PC-3 (cell line): ENCODE measurements around the gene NAGLU. TPM values are rescaled to one million over a fixed set of nuclear protein-coding genes. Genes with fewer than 3 reads are reported as not detected.
"Not testable (repeated sequence)": the region's sequence is repeated elsewhere in the genome, so short reads cannot be mapped to it uniquely, and the experiment has no call there.

Experiments
- ATAC-seq: fragments of 200-7000 bp; cut with Tn5 transposase; 2 replicates; pipeline ENCODE4 v1.9.1; 2020; ENCODE audit warnings: mild to moderate bottlenecking, moderate library complexity
- BruUV-seq: library from RNA; stranded (reverse); fragments of 400-500 nt; replicated peaks from 2 replicates; lab custom pipeline; 2021; lab: Mats Ljungman, UMichigan
- CTCF ChIA-PET: fragments of 300-600 bp; sonication (Branson Sonifier 250); formaldehyde crosslinking; loops from one replicate; lab custom pipeline; 2022; ENCODE audit warnings: antibody characterized with exemption; lab: Charles Lee
- POLR2A ChIA-PET: fragments of 300-600 bp; sonication (Branson Sonifier 250); formaldehyde crosslinking; loops from one replicate; lab custom pipeline; 2022; ENCODE audit warnings: antibody characterized with exemption; ENCODE audit not compliant: unreplicated experiment; lab: Charles Lee
- DNase-seq: peaks from one replicate; pipeline ENCODE4 v3.0.0-alpha.2; 2015
- H2AFZ ChIP-seq: fragments of 300-600 bp; sonication (generic); 2 replicates; pipeline ENCODE4 v1.6.0; 2016; ENCODE audit warnings: antibody characterized with exemption, low read length
- H3F3A ChIP-seq: fragments of 300-600 bp; sonication (generic); one replicate; pipeline ENCODE4 v1.6.0; 2017; ENCODE audit warnings: antibody characterized with exemption, low read length, control low read depth, mild to moderate bottlenecking; ENCODE audit not compliant: unreplicated experiment
- H3K27ac ChIP-seq: fragments of 300-600 bp; sonication (generic); 2 replicates; pipeline ENCODE4 v1.5.1; 2016; ENCODE audit warnings: mild to moderate bottlenecking, low read length
- H3K27me3 ChIP-seq: fragments of 300-600 bp; sonication (generic); 2 replicates; pipeline ENCODE4 v1.6.1; 2016; ENCODE audit warnings: low read length, mixed read lengths
- H3K36me3 ChIP-seq: fragments of 300-600 bp; sonication (generic); 2 replicates; pipeline ENCODE4 v1.6.1; 2016; ENCODE audit warnings: low read depth, mixed run types, low read length, mixed read lengths
- H3K4me1 ChIP-seq: fragments of 300-600 bp; sonication (generic); 2 replicates; pipeline ENCODE4 v1.5.1; 2016; ENCODE audit warnings: low read length; ENCODE audit not compliant: insufficient read depth
- H3K4me2 ChIP-seq: fragments of 300-600 bp; sonication (generic); 2 replicates; pipeline ENCODE4 v1.6.0; 2016; ENCODE audit warnings: low read length
- H3K4me3 ChIP-seq: fragments of 300-600 bp; sonication (generic); 2 replicates; pipeline ENCODE4 v1.5.1; 2016; ENCODE audit warnings: mild to moderate bottlenecking, low read length, mixed read lengths
- H3K79me2 ChIP-seq: fragments of 300-600 bp; sonication (generic); 2 replicates; pipeline ENCODE4 v1.6.1; 2017; ENCODE audit warnings: low read length, mixed read lengths
- H3K9ac ChIP-seq: fragments of 300-600 bp; sonication (generic); 2 replicates; pipeline ENCODE4 v1.6.0; 2016; ENCODE audit warnings: mild to moderate bottlenecking, low read length
- H3K9me2 ChIP-seq: fragments of 300-600 bp; sonication (generic); replicated peaks from 2 replicates; pipeline ENCODE4 v1.6.1; 2016; ENCODE audit warnings: mixed run types, low read length, mixed read lengths
- H3K9me3 ChIP-seq: fragments of 300-600 bp; sonication (generic); 2 replicates; pipeline ENCODE4 v1.6.1; 2016; ENCODE audit warnings: low read length, mixed read lengths
- H4K20me1 ChIP-seq: fragments of 300-600 bp; sonication (generic); 2 replicates; pipeline ENCODE4 v1.6.1; 2016; ENCODE audit warnings: low read length, mixed read lengths
- EZH2 ChIP-seq: fragments of 300-600 bp; sonication (generic); IDR thresholded peaks from one replicate; pipeline ENCODE4 v1.6.1; 2017; ENCODE audit warnings: antibody characterized with exemption, mild to moderate bottlenecking, low read length; ENCODE audit not compliant: unreplicated experiment
- EZH2phosphoT487 ChIP-seq: fragments of 300-600 bp; sonication (generic); IDR thresholded peaks from 2 replicates; pipeline ENCODE4 v1.6.1; 2018; ENCODE audit warnings: mild to moderate bottlenecking, antibody characterized with exemption, low read length, borderline replicate concordance
- intact Hi-C: fragments of 100-400 bp; cut with micrococcal nuclease; formaldehyde crosslinking; loops from 2 replicates; pipeline ENCODE4 v1.9.0; 2023
- total RNA-seq: library from RNA; depleted of rRNA; stranded (reverse); fragments of >200 nt; gene quantifications from 2 replicates; pipeline ENCODE4 v1.2.3, GENCODE V29; 2014
- TF ChIP-seq, protein P1 (sequence below): fragments of 300-600 bp; sonication (generic); conservative IDR thresholded peaks from 2 replicates; pipeline ENCODE4 v1.5.1; 2017; ENCODE audit warnings: antibody characterized with exemption, low read depth, mild to moderate bottlenecking, low read length

NAGLU gene
- total RNA-seq, 1 experiment from 2014 or later: 4.9 TPM

DNA sequence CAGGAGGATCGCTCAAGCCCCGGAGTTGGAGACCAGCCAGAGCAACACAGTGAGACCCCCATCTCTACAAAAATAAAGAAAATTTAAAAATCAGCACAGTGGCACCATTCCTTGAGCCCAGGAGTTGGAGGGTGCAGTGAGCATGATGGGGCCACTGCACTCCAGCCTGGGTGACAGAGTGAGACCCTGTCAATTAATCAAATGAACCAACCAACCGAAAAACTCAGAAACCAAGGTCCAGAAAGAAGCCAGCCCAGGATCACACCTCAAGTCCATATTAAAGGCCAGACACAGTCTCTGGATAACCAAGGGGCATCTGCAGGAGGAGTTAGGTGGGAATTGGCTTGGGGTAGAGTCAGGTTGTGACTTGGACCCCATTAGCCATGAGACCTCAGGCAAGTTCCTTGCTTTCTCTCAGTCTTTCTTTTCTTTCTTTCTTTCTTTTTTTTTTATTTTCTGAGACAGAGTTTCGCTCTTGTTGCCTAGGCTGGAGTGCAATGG lies 19.1 kb downstream of the NAGLU start:
- peak overlapping the region; percentile 97 for H3K4me2 ChIP-seq
- TSS peak; percentile 89 for BruUV-seq
- ChIA-PET POLR2A (interaction anchor here (0.5 to 0.6 kb wide), 2 partner anchors 19 to 23 kb away, joined by 4 to 26 read pairs; partner anchors contain the start of gene NAGLU), CTCF (no interaction called here)
- H2AFZ ChIP-seq: peak overlapping the region; percentile 91
- peaks cover 24% of the 10 kb centered on the region for H3K79me2 ChIP-seq
- H3K4me1 ChIP-seq: 0 out of 2 replicates have a peak, but pooled peaks cover 4% of the 10 kb centered on the region
- H3K9ac ChIP-seq: peak overlapping the region; percentile 86
- H3K9me2 ChIP-seq: no peaks in the 10 kb centered on the region
- peak overlapping the region; percentile 3; the same call in 1 of the 2 replicates for H3K27ac ChIP-seq
- H3K9me3 ChIP-seq: no peaks in the 10 kb centered on the region
- H3K4me3 ChIP-seq: peak overlapping the region; percentile 89
- DNase-seq (no peak), ATAC-seq (no peak)
- intact Hi-C loops: no loop called here
- TF ChIP-seq EZH2phosphoT487 (no peak), EZH2 (no peak)
- TF ChIP-seq, protein P1, sequence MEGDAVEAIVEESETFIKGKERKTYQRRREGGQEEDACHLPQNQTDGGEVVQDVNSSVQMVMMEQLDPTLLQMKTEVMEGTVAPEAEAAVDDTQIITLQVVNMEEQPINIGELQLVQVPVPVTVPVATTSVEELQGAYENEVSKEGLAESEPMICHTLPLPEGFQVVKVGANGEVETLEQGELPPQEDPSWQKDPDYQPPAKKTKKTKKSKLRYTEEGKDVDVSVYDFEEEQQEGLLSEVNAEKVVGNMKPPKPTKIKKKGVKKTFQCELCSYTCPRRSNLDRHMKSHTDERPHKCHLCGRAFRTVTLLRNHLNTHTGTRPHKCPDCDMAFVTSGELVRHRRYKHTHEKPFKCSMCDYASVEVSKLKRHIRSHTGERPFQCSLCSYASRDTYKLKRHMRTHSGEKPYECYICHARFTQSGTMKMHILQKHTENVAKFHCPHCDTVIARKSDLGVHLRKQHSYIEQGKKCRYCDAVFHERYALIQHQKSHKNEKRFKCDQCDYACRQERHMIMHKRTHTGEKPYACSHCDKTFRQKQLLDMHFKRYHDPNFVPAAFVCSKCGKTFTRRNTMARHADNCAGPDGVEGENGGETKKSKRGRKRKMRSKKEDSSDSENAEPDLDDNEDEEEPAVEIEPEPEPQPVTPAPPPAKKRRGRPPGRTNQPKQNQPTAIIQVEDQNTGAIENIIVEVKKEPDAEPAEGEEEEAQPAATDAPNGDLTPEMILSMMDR: no peak
- H3K36me3 ChIP-seq: no peaks in the 10 kb centered on the region
- no peaks in the 10 kb centered on the region for H3F3A ChIP-seq
- no peaks in the 10 kb centered on the region for H3K27me3 ChIP-seq
- H4K20me1 ChIP-seq: no peaks in the 10 kb centered on the region

DNA sequence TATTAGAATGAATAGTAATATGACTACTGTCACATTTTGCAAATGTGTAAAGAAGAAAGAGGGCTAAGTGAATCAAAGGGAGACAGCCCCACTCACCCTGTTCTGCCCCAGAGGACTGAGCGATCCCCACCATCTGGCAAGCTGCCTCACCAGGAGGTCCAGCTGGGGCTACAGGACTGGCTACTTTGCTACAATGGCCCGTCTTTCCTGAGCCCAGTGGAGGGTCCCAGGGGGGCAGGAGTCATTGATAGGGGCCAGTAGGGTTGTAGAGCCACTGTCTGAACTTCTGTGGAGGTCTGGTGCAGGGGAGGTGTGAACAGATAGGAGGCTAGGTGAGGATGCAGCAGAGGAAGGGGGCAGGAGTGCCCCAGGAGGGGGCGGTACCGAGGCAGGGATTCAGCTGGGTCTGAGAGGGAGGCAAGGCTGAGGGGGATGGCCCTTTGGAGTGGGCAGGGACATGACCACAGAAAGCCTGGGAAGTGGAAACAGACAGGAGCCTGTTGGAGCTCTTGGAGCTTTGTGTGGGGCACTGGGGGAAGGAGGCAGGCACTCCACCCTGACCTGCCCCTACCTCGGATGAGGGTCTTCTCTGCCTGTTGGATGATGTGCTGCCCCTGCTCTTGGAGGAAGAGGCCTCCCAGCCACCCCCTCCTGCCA lies 20.0 kb downstream of the NAGLU start:
- H3K36me3 ChIP-seq, H3K9ac ChIP-seq, POLR2A ChIA-PET, H3F3A ChIP-seq, intact Hi-C loops, H3K9me2 ChIP-seq, H3K27me3 ChIP-seq, CTCF ChIA-PET, H4K20me1 ChIP-seq, H3K4me1 ChIP-seq, H3K4me3 ChIP-seq, H3K9me3 ChIP-seq, H2AFZ ChIP-seq, H3K27ac ChIP-seq, DNase-seq, H3K4me2 ChIP-seq, BruUV-seq, ATAC-seq: not testable (repeated sequence)
- peaks cover 24% of the 10 kb centered on the region for H3K79me2 ChIP-seq

DNA sequence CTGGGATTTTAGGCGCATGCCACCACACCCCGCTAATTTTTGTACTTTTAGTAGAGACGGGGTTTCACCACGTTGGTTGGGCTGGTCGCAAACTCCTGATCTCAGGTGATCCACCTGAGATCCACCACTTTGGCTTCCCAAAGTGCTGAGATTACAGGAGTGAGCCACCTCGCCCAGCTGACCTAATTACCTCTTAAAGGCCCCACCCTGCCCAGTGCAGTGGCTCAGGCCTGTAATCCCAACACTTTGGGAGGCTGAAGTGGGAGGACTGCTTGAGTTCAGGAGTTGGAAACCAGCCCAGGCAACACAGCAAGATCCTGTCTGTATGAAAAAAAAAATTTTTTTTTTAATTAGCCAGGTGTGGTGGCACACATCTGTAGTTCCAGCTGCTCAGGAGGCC lies 23.0 kb downstream of the NAGLU start:
- peaks cover 42% of the 10 kb centered on the region for H3K79me2 ChIP-seq
- H3F3A ChIP-seq: no peaks in the 10 kb centered on the region
- intact Hi-C loops: no loop called here
- no peaks in the 10 kb centered on the region; the same call in 1 of the 2 replicates for H3K36me3 ChIP-seq
- no peaks in the 10 kb centered on the region for H3K27me3 ChIP-seq
- no peak overlapping the region for H3K9ac ChIP-seq
- H3K4me3 ChIP-seq: no peak overlapping the region
- no peaks in the 10 kb centered on the region for H4K20me1 ChIP-seq
- H3K4me1 ChIP-seq: peaks cover 19% of the 10 kb centered on the region
- TF ChIP-seq, protein P1: no peak
- TF ChIP-seq EZH2 (no peak), EZH2phosphoT487 (no peak)
- H3K9me3 ChIP-seq: no peaks in the 10 kb centered on the region
- DNase-seq (no peak), ATAC-seq (no peak)
- POLR2A ChIA-PET: no interaction called here
- CTCF ChIA-PET: no interaction called here
- no peaks in the 10 kb centered on the region for H3K9me2 ChIP-seq
- H2AFZ ChIP-seq: no peak overlapping the region
- no peak overlapping the region for H3K27ac ChIP-seq
- no TSS peak for BruUV-seq
- no peak overlapping the region for H3K4me2 ChIP-seq
